AG08395 (cell line): ENCODE results near the gene AK8.
A peak's percentile ranks its signal among the peaks of the same experiment; 100 is the strongest.

Source experiments
- DNase-seq: peaks from one replicate; pipeline ENCODE4 v3.0.0; 2012; ENCODE audit warnings: mixed read lengths, low spot score

The AK8 gene

DNA sequence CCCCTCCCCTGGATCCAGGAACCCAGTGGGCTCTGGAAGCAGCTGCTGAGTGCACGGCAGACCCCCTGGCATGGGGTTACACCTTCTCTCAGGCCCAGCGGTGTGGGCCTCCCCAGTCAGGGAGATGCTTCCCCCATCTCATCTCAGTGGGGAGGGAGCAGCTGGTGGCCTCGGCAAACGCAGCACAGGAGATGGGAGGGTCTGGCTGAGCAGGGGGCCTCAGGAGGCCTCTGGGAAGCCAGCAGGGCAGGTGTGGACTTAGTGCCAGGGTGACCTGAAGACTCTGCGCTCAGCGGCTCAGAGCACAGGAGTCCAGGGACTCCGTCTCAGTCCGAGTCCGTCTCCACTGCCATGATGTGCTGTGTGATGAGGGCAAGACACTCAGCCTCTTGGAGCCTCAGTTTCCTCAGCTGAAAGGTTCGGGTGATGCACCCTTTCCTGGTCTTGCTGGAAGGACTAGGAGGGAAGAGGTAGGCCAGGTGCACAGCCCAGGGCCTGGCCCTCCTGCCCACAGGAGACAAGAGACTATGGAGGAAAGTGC is 107.2 kb downstream of the AK8 start:
- DNase-seq = no peak

DNA sequence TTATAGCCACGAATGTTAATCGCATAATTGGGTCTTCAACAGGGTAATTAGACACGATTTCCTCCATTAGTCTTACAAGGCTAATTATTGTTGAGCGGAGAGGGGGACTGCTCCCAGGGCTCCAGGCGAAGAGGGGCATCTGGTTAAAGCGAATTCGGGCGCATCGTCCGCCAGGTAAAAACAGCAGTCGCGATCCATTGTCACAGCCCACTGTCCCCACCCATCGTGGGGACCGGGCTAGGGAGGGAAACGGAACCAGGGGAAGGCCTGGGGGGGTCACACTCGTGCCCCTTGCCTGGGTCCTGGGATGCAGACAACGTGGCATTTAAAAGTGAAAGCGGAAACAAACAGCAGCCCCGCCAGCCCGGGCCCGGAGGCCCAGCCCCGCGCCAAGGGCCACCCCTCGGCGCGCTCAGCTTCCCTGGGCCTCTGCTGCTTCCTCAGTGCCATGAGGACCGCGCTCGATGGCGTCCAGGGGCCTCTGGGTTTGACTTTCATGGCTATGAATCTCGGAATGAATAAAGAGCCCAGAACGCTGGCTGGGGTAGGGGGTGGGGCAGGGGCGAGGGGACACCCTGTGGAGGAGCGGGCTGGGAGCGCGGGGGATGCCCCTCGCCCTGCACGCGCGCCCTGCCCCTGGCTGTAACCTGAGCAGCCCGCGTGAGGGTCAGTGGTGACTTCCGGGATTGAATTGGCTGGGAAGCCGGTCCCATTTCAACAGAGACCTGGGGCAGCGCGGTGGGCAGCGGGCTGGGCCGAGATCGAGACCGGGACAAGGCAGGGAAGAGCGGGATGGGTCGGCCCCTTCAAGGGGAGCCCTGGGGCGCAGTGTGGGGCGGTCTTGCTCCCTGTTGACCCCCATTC is 107.9 kb downstream of the AK8 start:
- DNase-seq = peak; percentile 74

DNA sequence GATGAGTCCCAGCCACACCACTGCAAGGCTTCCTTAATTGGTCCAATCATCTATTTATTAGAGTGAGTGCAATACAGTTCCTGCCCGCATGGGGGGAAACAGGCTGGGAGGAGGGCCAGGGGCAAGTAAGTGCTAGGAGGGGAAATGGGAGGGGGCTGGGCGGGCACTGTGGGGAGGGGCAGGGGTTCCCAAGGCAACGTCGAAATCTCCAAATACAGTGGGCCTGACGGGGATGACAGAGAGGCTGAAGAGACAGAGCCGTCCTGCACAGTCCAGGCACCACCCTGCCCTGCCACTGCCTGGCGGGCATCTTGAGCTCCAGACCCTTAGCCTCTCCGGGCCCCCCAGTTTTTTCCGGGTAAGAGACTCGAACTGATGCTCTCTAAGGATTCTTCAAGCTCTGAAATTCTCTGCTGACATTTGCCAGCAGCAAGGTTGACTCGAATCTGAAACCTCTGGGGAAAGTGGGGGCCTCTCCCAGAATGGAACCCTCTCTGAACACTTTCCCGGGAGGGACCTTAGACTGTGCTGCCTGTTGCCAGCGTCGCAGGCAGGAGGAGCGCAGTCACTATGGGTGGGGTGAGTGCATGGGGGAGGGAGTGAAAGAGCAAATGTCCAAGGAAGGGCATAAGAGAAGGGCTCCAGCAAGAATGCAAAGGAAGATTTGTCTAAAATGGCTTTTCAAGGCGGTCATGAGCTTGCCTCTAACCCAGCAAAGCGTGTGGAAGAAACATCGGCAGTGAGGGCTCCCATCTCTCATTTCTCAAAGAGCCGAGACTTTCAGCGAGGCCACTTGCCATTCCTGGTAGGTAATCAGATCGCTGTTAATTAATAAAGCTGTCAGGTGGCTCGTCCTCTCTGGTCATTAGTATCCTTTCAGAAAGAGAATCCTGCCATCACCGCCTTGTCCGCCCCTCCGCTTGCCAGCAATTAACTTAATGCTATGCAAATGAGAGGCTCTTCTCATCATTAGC is 108.9 kb downstream of the AK8 start:
- peak; percentile 70 for DNase-seq

DNA sequence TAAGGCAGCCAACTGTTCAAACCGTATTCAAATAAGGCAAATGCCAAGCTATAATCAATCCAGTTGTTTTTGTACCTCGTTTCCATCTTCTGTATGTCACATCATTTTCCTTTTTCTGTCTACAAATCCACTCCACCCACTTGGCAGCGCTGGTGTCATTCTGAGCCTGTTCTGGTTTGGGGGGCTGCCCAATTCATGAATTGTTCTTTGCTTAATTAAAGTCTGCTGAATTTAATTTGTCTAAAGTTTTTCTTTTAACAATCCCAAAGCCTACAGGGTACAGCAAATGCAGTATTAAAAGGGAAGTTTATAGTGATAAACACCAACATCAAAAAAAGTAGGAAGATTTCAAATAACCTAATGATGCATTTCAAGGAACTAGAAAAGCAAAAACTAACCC is 114.5 kb downstream of the AK8 start:
- no peak for DNase-seq

DNA sequence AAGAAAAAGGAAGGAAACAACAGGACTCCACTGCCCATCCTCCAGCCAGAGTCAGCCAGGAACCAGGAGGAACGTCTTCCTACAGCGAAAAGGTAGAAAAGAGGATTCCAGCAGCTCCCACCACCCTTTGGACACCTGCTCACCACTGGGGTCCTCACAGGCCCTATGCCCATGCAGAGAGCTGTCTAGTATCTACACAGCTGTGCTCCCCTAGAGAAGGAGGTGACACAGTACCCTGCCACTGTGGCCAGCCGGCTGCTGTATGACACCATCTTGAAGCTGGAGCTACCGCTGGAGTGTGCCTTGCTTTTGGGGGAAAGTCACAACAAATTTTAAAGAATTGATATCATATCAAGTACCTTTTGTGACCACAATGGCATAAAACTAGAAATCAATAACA is 115.2 kb downstream of the AK8 start:
- no peak for DNase-seq

DNA sequence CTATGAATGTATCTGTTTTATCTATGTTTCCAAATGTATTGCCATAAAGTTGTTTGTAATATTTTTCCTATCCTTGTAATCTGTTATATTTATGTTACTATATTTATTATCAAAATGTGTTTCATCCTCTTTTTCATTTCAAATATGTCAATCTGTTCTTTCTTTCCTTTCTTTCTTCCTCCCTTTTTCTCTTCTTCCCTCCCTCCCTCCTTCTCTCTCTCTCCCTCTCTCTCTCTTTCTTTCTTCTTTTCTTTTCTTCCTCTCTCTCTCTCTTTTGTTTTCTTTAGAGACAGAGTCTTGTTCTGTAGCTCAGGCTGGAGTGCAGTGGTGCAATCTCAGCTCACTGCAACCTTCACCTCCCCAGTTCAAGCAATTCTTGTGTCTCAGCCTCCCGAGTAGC is 116.5 kb downstream of the AK8 start:
- no peak for DNase-seq

DNA sequence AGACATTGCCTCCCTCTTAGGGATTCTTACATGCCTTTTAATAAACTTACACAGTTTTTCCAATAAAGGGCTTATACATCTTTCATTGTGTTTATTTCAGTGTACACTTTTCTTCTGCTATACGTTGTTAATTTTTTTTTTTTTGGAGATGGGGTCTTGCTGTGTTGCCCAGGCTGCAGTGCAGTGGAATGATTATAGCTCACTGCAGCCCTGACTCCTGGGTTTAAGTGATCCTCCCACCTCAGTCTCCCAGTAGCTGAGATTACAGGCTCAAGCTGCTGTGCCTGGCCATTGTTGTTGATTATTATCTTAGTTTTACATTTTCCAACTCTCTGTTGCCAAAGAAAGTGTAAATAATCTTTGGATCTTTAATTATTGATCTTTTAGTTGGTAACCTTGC is 118.0 kb downstream of the AK8 start:
- DNase-seq = no peak

DNA sequence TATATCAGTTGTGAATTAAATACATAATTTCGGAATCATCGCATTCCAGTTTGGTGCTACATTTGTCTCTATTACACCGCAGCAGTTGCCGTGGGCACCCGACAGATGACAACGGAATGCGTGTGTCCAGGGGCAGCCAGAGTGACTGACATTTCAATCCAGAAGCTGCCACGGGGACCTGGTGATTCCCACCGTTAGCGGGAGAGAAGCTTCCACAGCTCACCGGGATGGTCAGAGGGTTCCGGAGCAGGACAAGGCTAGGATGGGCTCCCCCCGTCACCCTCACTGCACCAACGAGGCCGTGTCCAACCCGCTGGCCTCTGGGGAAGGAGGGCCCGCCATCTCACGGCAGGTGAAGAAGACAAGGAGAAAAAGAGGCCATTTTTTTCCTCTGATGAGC is 121.1 kb downstream of the AK8 start:
- no peak for DNase-seq

DNA sequence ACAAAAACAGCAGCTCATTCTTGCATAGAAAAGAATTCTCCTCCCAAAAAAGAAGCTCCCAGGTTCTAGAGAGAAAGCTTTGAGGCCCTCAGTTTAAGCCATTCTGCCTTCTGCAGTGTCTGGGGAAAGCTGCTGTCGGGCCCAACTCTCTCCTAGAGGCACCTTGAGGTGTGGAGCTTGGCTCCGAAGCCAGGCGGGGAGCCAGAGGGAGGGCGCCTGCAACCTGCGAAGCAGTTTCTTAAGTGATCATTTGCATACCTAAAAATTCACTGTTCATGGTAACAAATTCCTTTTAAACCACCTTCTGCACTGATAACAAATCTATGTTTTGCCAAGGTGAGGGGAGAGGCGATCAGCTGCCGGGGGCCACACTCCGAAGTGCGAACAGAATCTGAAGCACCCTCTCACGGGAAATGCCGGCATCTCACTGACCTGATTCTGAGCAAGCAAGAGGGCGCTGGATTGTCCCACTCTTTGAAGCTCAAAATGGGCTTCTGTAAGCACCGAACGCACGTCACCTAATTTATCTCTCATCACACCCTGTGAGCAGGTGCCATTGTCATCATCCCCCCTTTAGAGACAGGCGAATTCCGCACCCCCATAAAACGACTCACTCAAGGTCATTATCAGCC is 121.8 kb downstream of the AK8 start:
- DNase-seq = no peak

DNA sequence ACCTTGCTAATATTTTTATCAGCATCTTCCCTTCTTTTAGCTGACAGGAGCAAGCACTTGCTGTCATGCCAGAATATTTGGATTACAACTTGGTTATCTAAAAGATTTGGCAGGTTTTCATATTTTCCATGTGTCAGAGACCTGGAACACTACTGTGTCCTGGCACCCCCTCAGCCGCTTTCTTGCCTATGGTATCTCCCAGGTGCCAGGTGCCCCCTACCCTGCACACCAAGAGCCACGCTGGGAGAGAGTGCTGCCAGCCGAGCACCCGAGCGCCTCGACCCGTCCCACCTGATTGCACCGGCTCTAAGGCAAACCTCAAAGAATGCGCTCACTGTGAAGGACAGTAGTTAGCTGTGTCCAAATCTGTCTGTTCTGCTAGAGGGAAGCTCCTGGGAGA is 123.0 kb downstream of the AK8 start:
- DNase-seq = no peak

DNA sequence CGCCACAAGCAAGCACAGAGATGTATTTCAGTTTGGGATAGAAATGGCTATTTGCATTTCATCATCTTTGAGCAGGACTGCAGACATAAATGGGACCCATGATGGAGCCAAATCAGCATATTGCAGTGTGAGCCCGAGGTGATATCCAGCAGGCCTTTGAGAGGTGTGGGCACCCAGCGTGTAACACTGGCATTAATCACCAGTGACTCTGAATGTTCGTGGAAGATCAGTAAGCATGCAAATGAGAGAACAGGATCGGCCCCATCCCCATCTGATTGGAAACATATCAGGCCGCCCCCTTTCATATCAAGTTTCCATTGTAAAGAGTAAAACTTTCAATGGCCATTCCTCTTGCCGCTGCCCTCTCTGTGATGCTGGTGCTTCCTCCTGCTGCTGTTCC is 123.8 kb downstream of the AK8 start:
- no peak for DNase-seq

DNA sequence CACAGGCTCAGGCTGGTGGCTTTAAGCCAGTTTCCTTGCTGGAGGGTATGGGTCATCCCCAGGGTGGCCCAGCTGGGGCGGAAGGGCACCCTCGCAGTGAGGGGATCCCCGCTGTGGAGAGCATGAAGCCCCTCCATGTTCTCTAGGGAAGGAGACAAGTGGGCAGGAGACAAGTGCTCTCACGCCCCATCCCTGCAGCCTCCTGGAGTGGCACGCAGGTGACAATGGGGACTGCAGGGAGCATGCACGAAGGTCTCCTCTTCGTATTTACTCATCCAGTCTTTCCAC is 124.5 kb downstream of the AK8 start:
- DNase-seq = no peak

DNA sequence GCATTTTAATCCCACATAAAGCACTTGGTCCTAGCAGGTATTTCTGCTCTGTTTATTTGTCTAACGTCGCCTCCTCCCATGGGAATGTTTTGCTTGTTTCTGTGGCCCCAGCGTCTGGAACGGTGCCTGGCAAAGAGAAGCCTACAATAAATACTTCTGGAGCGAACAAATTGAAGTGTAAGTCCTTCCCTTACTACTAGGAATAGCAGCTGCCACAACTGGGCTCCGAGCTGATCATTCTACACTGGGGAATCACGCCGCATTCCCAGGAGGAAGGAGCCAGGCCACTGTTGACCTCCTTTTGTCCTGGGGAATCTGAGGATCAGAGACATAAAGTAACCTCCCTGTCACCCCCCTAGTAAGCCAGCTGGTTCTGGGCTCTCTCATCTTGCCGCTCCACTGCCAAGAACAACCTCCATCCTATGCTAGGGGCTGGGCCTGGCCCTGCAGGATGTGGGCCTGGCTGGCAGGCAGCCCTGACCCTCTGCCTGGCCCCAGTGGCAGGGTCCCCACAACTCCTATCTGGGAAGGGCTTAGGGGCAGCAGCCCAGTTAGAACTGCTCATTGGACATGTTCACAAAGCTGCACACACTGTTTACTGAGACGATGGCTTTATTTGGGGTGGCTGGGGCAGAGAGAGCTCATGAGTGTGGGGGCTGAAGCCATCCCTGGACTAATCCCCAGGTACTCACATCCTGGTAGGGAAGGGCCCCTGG is 125.0 kb downstream of the AK8 start:
- no peak for DNase-seq

DNA sequence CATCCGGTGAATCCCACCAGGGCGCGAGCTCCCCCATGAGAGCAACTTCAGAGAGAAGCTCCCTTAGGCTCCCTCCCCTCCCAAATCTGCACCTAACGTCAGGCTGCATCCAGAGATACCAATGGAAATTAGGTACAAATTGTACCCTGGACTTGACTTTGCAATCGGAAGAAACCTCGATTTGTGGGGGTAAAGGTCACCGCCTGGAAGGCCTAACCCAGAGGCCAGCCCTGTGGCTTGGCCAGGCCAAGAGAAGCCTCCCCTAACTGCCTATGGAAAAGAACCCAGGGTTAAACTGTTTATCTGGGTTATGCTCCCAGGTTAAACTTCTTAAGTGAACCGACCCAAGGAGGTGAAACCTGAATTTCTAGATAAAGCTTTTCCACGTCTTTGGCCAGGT is 127.4 kb downstream of the AK8 start:
- no peak for DNase-seq

DNA sequence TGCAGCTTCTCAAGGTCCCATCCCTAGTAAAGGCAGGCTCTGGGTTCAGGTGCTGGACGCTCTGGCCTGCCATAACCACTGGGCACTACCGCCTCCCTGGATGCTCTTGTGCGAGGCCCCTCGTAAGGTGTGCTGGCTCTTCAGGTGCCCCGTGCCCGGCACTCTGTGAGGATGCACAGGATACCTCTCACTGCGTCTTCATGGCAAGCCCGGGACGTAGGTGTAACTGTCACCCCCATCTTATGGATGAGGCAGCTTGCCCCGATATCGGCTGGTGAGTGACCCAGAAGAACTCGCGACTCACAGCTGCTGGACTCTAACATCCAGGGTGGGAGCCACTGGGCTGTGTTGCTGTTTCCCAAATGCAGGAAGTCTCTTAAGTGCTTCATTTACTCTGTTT is 128.8 kb downstream of the AK8 start:
- no peak for DNase-seq

DNA sequence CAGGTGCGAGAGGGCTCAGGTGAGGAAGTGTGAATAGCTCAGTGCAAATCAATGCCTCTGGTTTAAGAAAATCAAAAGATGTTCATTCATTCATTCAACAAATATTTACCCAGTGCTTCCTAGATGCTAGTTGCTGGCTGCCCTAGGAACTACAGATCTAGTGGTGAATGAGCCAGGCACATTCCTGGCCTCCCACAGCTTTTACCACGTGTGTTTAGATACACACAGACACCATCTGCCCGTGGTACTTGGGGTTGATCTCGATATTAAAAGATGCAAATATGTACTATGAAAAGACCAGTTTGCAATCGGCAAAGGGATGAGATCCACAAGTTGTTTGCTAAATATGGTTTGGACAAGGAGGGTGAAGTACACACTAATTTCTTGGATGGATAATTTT is 129.6 kb downstream of the AK8 start:
- no peak for DNase-seq

DNA sequence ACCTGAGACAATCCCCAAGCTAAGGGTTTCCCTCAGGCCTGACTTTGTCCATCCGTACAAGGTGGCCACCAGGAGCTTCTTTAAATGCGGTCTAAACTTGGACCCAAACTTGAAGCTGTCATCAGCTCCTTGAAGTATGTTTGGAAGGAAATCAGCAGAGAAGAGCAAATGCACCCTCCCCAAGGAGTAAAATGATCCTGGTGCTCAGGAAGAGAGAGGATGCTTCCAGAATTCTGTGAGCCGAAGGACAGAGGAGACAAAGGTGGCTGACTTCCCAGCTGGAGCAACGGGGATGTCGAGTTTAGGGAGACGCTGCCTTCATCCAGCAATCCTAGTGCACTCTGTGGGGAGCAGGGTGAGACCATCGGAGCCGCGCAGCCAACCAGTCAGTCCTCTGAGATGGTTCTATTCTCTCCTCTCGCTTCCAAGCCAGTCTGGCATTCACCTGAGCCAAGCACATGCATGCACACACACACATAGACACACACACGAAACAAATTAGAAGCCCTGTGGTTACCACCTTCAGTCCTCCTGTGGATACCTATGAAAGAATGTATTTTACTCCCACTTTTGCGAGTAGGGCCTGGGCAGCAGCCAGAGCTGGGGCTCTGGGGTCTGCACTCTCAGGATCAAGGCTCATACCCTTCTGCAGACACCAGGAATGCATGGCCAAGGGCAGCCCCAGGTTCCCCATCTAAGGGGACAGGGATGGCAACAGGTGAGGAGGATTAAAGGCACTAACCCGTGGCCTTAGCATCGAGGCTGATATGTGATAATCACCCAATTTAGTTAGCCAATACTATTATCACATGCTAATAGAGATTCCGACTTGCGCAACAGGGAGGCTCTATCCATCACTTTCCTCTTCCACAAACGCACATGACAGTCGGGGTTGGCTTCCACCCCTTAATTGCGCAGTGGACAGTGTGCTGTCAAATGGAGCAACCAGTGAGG is 132.1 kb downstream of the AK8 start:
- DNase-seq = no peak

DNA sequence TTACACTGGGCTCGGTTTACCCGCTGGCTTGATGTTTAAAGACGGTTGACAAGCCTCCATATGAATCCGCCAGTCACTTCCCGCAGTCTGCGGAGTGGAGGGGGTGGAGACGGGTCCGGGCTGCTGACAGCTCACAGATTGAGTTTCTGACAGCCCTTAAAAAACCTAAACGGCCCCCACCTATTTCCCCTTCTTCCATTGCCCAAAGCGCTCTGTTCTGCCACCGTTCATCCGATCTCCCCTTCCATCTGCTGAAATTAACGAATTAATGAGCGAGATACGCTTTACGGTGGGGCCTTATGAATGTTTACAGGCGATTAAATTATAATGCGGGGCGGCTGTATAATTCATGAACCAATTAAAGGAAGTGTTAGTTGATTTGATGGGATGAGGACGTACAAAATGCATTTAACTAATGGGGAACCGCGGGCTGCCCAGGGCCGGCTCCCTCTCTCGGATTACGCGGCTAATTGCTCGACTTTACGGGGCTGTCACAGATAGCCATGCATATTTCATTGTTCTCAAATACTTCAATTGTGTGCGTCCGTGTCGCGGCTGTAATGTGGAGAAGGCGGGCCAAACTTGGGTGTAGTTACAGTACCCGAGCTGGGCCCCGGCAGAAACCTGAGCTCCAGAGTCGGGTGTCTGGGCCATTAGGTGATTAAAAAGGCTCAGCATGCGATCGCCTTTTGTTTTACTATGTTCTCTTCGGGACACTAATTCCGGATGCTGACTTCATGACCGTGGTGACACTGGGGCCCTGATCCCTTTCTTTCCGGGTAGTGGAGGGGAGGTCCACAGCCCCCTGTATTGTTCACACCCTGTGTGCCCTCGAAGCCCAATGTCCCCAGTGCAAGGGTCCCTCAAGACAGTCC is 133.0 kb downstream of the AK8 start:
- DNase-seq = no peak

DNA sequence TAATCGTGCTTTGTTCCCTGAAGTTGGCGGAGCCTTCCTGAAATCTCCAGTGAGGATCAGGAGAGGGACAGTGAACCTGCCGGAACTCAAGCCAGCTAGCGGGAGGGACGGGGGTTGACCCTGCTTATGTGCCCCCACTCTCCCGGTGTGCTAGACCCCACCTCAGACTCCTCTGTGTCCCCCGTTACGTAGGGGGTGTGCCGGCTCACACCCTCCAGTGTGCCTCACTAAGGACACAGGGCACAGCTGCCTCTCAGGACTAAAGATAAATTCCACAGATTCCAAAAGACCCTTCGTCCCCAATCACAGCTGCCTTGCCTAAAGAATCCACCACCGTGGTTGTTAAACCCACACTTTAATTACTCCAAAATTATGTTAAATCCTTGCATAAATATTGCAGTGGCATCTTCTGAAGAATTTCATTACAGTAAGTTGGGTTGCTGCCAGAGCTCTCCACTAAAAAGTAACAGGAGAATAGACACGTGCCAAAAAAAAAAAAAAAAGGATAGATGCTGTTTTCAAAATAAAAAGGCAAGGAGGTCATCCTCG is 134.1 kb downstream of the AK8 start:
- no peak for DNase-seq
